Measurements from ENCODE around the gene STK39.

The STK39 gene

GRCh38 chr2:168171059-168171762 is 76.2 kb downstream of the STK39 start:
- no peak for TF ChIP-seq CTCF (conservative IDR thresholded peaks at IDR 0.05; ENCODE audit: low read depth, low read length)
- H3K4me3 ChIP-seq (ENCODE audit: low read length) = no peak overlapping the region
- no peak for DNase-seq (ENCODE audit: low read depth)

- no peak overlapping the region for H3K4me3 ChIP-seq (ENCODE audit: low read length)
- no peak for TF ChIP-seq CTCF (conservative IDR thresholded peaks at IDR 0.05; ENCODE audit: low read depth, low read length)
- DNase-seq (ENCODE audit: low read depth) = no peak
Observed at GRCh38 chr2:168169097-168169745, 78.2 kb downstream of the STK39 start.

- DNase-seq (ENCODE audit: low read depth) = no peak
- no peak overlapping the region for H3K4me3 ChIP-seq (ENCODE audit: low read length)
- TF ChIP-seq CTCF (conservative IDR thresholded peaks at IDR 0.05; ENCODE audit: low read depth, low read length) = no peak
Observed at GRCh38 chr2:168167511-168168263, 79.7 kb downstream of the STK39 start.

- TF ChIP-seq CTCF (conservative IDR thresholded peaks at IDR 0.05; ENCODE audit: low read depth, low read length) = no peak
- H3K4me3 ChIP-seq (ENCODE audit: low read length) = no peak overlapping the region
- DNase-seq (ENCODE audit: low read depth) = no peak
Observed at GRCh38 chr2:168166902-168167510, 80.4 kb downstream of the STK39 start.

GRCh38 chr2:168165985-168166901 is 81.2 kb downstream of the STK39 start:
- DNase-seq (ENCODE audit: low read depth) = no peak
- TF ChIP-seq CTCF (conservative IDR thresholded peaks at IDR 0.05; ENCODE audit: low read depth, low read length) = no peak
- no peak overlapping the region for H3K4me3 ChIP-seq (ENCODE audit: low read length)

- TF ChIP-seq CTCF (conservative IDR thresholded peaks at IDR 0.05; ENCODE audit: low read depth, low read length) = no peak
- no peak overlapping the region for H3K4me3 ChIP-seq (ENCODE audit: low read length)
- no peak for DNase-seq (ENCODE audit: low read depth)
Observed at GRCh38 chr2:168165397-168165796, 82.0 kb downstream of the STK39 start.

Measured in retinal pigment epithelial cell (primary cell).